Esophagus muscularis mucosa (tissue), 3 donors: ENCODE measurements around the gene THNSL1.

Experiments
- CTCF ChIP-seq, 3 experiments: fragments of 200-600 bp in 2 of 3; fragments of 450-650 bp in 1 of 3; sonication (generic) in 2 of 3; IDR thresholded peaks; one replicate each; pipeline ENCODE4 v1.5.1; 2017 to 2019; ENCODE audit warnings: antibody characterized with exemption in 3 of 3, mild to moderate bottlenecking in 2 of 3, moderate library complexity in 1 of 3
- POLR2A ChIP-seq: fragments of 450-650 bp; IDR thresholded peaks from one replicate; pipeline ENCODE4 v1.6.1; 2017; ENCODE audit warnings: antibody characterized with exemption, moderate library complexity, mild to moderate bottlenecking, low read depth

- no peak for TF ChIP-seq CTCF (IDR thresholded peaks at IDR 0.05)
- no peak for TF ChIP-seq POLR2A
These were observed 45.5 kb downstream of the THNSL1 start for GRCh38 chr10:25061711-25062449.
